Osteoblast (primary cell): Measurements from ENCODE around the gene EML2. TPM values are rescaled to one million over a fixed set of nuclear protein-coding genes. Genes with fewer than 3 reads are reported as not detected.

Experiments used
- DNase-seq: peaks from one replicate; pipeline ENCODE4 v3.0.0; 2011; ENCODE audit warnings: low spot score, mixed read lengths; ENCODE audit not compliant: insufficient read length; ENCODE audit errors: missing footprints
- H2AFZ ChIP-seq: 2 replicates; pipeline ENCODE4 v1.6.0; 2011; ENCODE audit warnings: mild to moderate bottlenecking, low read length
- H3K27ac ChIP-seq: 2 replicates; pipeline ENCODE4 v1.5.1; 2011; ENCODE audit warnings: mild to moderate bottlenecking, low read depth, low read length, moderate library complexity
- H3K27me3 ChIP-seq: 2 replicates; pipeline ENCODE4 v1.6.0; 2012; ENCODE audit warnings: mild to moderate bottlenecking, control low read depth, inconsistent platforms, low read length, moderate library complexity; ENCODE audit not compliant: insufficient read depth
- H3K36me3 ChIP-seq: 2 replicates; pipeline ENCODE4 v1.5.1; 2011; ENCODE audit warnings: mild to moderate bottlenecking, low read length, control low read depth, moderate library complexity; ENCODE audit not compliant: insufficient read depth
- H3K4me1 ChIP-seq: 2 replicates; pipeline ENCODE4 v1.5.1; 2011; ENCODE audit warnings: mild to moderate bottlenecking, low read length, control low read depth, moderate library complexity; ENCODE audit not compliant: insufficient read depth
- H3K4me2 ChIP-seq: 2 replicates; pipeline ENCODE4 v1.6.0; 2011; ENCODE audit warnings: mild to moderate bottlenecking, low read length; ENCODE audit not compliant: insufficient read depth
- H3K4me3 ChIP-seq: fragments of 200-600 bp; sonication (generic); 3 replicates; pipeline ENCODE4 v1.5.1; 2012; ENCODE audit warnings: mild to moderate bottlenecking, low read length, inconsistent platforms; ENCODE audit not compliant: insufficient read depth
- H3K79me2 ChIP-seq: 2 replicates; pipeline ENCODE4 v1.6.0; 2012; ENCODE audit warnings: mild to moderate bottlenecking, low read length, control low read depth, inconsistent platforms; ENCODE audit not compliant: insufficient read depth
- H3K9me3 ChIP-seq: 2 replicates; pipeline ENCODE4 v1.5.1; 2011; ENCODE audit warnings: low read depth, low read length, control low read depth
- H4K20me1 ChIP-seq: 2 replicates; pipeline ENCODE4 v1.6.0; 2012; ENCODE audit warnings: mild to moderate bottlenecking, low read length, control low read depth; ENCODE audit not compliant: insufficient read depth
- total RNA-seq: library from RNA; depleted of rRNA; stranded (reverse); fragments of >200 nt; gene quantifications from 2 replicates; pipeline ENCODE4 v1.2.3, GENCODE V29; 2012
- TF ChIP-seq, protein P1 (sequence below): IDR thresholded peaks from 2 replicates; pipeline ENCODE4 v1.5.1; 2011; ENCODE audit warnings: mild to moderate bottlenecking, low read depth, low read length, moderate library complexity; ENCODE audit errors: extremely low read depth

Gene EML2
- total RNA-seq, 1 donor = 10.1 TPM

DNA sequence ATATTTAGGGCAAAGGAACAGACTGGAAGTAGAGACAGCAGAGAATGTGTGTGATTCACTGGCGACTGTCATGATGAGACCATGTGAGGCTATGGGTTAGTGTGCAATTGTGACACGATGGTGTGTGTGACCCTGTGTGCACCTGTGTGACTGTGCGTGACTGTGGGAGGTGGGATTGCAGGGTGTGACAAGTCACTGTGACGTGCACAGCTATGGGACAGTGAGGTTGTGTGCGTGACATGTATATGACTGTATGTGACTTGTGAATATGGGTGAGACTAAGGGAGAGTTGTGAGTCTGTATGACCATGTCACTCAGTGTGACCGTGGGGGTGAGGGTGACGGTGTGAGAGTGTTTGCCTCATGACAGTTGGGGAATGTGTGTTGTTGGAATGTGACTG is 25.4 kb upstream of the EML2 start:
- Histone ChIP-seq H4K20me1 (no peaks in the 10 kb centered on the region), H2AFZ (no peak overlapping the region), H3K4me2 (no peak overlapping the region), H3K4me3 (no peak overlapping the region), H3K36me3 (no peaks in the 10 kb centered on the region), H3K27me3 (peaks cover 22% of the 10 kb centered on the region), H3K4me1 (peaks cover 13% of the 10 kb centered on the region), H3K9me3 (no peaks in the 10 kb centered on the region), H3K27ac (no peak overlapping the region), H3K79me2 (no peaks in the 10 kb centered on the region)
- TF ChIP-seq, protein P1, sequence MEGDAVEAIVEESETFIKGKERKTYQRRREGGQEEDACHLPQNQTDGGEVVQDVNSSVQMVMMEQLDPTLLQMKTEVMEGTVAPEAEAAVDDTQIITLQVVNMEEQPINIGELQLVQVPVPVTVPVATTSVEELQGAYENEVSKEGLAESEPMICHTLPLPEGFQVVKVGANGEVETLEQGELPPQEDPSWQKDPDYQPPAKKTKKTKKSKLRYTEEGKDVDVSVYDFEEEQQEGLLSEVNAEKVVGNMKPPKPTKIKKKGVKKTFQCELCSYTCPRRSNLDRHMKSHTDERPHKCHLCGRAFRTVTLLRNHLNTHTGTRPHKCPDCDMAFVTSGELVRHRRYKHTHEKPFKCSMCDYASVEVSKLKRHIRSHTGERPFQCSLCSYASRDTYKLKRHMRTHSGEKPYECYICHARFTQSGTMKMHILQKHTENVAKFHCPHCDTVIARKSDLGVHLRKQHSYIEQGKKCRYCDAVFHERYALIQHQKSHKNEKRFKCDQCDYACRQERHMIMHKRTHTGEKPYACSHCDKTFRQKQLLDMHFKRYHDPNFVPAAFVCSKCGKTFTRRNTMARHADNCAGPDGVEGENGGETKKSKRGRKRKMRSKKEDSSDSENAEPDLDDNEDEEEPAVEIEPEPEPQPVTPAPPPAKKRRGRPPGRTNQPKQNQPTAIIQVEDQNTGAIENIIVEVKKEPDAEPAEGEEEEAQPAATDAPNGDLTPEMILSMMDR = no peak
- DNase-seq = peak; percentile 49

DNA sequence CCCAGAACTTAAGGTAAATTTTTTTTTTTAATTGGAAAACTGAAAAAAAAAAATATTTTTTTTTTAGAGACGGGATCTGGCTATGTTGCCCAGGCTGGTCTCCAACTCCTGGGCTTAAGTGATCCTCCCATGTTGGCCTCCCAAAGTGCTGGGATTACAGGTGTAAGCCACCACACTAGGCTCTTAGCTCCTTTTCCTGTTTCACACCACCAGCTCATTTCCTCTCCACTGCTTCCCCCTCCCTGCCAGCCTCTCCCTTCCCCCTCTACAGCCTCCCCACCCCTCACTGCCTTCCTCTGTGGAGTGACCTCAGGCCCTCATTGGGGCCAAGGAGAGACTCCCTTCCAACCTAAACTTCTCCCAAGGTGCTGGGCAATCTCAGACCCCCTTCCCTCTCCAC is 24.6 kb upstream of the EML2 start:
- no peaks in the 10 kb centered on the region for H3K36me3 ChIP-seq
- no peaks in the 10 kb centered on the region for H3K79me2 ChIP-seq
- peaks cover 14% of the 10 kb centered on the region for H3K27me3 ChIP-seq
- no peaks in the 10 kb centered on the region for H3K9me3 ChIP-seq
- peaks cover 8% of the 10 kb centered on the region for H3K4me1 ChIP-seq
- no peaks in the 10 kb centered on the region for H4K20me1 ChIP-seq
- H3K4me2 ChIP-seq = no peak overlapping the region
- H2AFZ ChIP-seq = no peak overlapping the region
- H3K27ac ChIP-seq = no peak overlapping the region
- TF ChIP-seq, protein P1 = no peak
- no peak overlapping the region for H3K4me3 ChIP-seq
- peak; percentile 44 for DNase-seq

DNA sequence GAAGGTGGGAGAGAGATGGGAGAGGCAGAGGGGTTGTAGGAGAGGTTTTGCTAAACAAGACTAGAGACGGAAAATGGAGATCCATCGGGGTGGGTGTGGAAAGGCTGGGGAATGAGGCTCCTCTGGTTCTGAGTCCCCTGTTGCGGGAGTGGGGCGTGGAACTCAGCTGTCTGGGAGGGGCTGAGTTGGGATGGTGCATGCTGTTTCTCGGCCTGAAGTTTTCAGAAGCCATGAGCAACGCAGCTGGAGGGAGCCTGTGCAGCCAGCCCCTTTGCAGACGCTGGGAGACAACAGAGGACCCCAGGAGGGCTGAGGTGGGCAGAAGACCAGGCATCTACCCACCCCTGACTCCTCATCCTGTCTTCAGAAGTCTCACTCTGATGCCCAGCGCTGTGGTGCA is 21.4 kb upstream of the EML2 start:
- H3K4me1 ChIP-seq = no peaks in the 10 kb centered on the region
- DNase-seq = peak; percentile 57
- peaks cover 6% of the 10 kb centered on the region for H3K27me3 ChIP-seq
- no peaks in the 10 kb centered on the region for H3K9me3 ChIP-seq
- no peak overlapping the region for H3K4me2 ChIP-seq
- no peak overlapping the region for H3K27ac ChIP-seq
- no peaks in the 10 kb centered on the region for H3K79me2 ChIP-seq
- no peak overlapping the region for H3K4me3 ChIP-seq
- no peaks in the 10 kb centered on the region for H4K20me1 ChIP-seq
- no peak overlapping the region for H2AFZ ChIP-seq
- no peaks in the 10 kb centered on the region for H3K36me3 ChIP-seq
- TF ChIP-seq, protein P1 = no peak

DNA sequence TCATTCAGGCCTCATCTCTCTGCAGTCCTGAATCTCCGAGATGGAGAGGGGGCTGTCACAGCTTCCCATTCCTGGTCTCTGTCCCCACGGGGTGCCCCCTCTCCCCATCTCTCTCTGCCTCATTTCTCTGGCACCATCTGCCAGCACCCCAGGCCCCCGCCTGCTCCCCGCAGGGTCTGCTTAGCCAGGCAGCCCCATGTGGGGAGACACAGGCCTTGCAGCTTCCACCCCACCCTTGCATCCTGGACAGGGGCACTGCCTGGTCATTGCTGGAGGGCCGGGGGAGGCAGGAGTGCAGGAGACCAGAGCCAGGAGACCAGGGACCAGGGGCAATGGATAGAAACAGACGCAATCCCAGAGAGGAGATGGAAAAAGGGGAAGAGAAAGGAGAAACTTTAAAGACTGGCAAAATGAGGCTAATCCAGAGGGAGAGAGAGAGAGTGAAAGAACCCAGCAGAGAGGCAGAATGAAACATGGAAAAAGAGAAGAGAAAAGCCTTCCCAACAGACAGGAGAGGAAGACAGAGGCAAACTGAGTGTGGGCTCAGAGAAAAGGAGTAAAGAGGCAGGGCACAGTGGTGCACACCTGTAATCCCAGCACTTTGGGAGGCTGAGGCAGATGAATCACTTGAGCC is 20.0 kb upstream of the EML2 start:
- TF ChIP-seq, protein P1 = no peak
- Histone ChIP-seq H2AFZ (no peak overlapping the region), H4K20me1 (no peaks in the 10 kb centered on the region), H3K4me2 (no peak overlapping the region), H3K9me3 (no peaks in the 10 kb centered on the region), H3K27me3 (peaks cover 6% of the 10 kb centered on the region), H3K27ac (no peak overlapping the region), H3K4me3 (no peak overlapping the region), H3K79me2 (no peaks in the 10 kb centered on the region), H3K36me3 (no peaks in the 10 kb centered on the region), H3K4me1 (no peaks in the 10 kb centered on the region)
- peak; percentile 48 for DNase-seq
